Astrocyte (in vitro differentiated cells and primary cell): ENCODE measurements around the gene ARMC9.

ENCODE experiments used
- EZH2 ChIP-seq: IDR thresholded peaks from 2 replicates; pipeline ENCODE4 v1.6.1; 2012; ENCODE audit warnings: mild to moderate bottlenecking, low read length, inconsistent platforms; ENCODE audit not compliant: insufficient read depth
- TF ChIP-seq, protein P1 (sequence below): IDR thresholded peaks from 2 replicates; pipeline ENCODE4 v1.5.1; 2011; ENCODE audit warnings: low read depth, mild to moderate bottlenecking, inconsistent platforms, low read length, moderate library complexity; ENCODE audit not compliant: insufficient read depth

GRCh38 chr2:231181860-231182512 is 16.4 kb upstream of the ARMC9 start:
- TF ChIP-seq, protein P1, sequence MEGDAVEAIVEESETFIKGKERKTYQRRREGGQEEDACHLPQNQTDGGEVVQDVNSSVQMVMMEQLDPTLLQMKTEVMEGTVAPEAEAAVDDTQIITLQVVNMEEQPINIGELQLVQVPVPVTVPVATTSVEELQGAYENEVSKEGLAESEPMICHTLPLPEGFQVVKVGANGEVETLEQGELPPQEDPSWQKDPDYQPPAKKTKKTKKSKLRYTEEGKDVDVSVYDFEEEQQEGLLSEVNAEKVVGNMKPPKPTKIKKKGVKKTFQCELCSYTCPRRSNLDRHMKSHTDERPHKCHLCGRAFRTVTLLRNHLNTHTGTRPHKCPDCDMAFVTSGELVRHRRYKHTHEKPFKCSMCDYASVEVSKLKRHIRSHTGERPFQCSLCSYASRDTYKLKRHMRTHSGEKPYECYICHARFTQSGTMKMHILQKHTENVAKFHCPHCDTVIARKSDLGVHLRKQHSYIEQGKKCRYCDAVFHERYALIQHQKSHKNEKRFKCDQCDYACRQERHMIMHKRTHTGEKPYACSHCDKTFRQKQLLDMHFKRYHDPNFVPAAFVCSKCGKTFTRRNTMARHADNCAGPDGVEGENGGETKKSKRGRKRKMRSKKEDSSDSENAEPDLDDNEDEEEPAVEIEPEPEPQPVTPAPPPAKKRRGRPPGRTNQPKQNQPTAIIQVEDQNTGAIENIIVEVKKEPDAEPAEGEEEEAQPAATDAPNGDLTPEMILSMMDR = no peak
- TF ChIP-seq EZH2 = no peak
